Kidney tubule cell (primary cell): ENCODE results near the gene PAX8.
"Not testable (repeated sequence)": the region's sequence is repeated elsewhere in the genome, so short reads cannot be mapped to it uniquely, and the experiment has no call there.

Source experiments
- DNase-seq: peaks from one replicate; pipeline ENCODE4 v3.0.0-alpha.2; 2018; ENCODE audit warnings: low spot score

PAX8 gene

GRCh38 chr2:113236367-113237159 lies 42.2 kb downstream of the PAX8 start:
- no peak for DNase-seq

GRCh38 chr2:113235347-113236226 lies 43.1 kb downstream of the PAX8 start:
- not testable (repeated sequence) for DNase-seq

GRCh38 chr2:113234721-113235346 lies 43.9 kb downstream of the PAX8 start:
- DNase-seq = no peak

- DNase-seq = peak; percentile 60
Observed at GRCh38 chr2:113233593-113234550, 44.8 kb downstream of the PAX8 start.

- no peak for DNase-seq
Observed at GRCh38 chr2:113232740-113233139, 46.0 kb downstream of the PAX8 start.

- no peak for DNase-seq
Observed at GRCh38 chr2:113232123-113232522, 46.6 kb downstream of the PAX8 start.

- no peak for DNase-seq
Observed at GRCh38 chr2:113231064-113231463, 47.7 kb downstream of the PAX8 start.

GRCh38 chr2:113230531-113230930 lies 48.2 kb downstream of the PAX8 start:
- no peak for DNase-seq

- peak; percentile 14 for DNase-seq
Observed at GRCh38 chr2:113229795-113230194, 48.9 kb downstream of the PAX8 start.

- no peak for DNase-seq
Observed at GRCh38 chr2:113228991-113229716, 49.6 kb downstream of the PAX8 start.

- no peak for DNase-seq
Observed at GRCh38 chr2:113228351-113228750, 50.4 kb downstream of the PAX8 start.

GRCh38 chr2:113227698-113228097 lies 51.0 kb downstream of the PAX8 start:
- DNase-seq = no peak

- DNase-seq = no peak
Observed at GRCh38 chr2:113227290-113227689, 51.4 kb downstream of the PAX8 start.

- no peak for DNase-seq
Observed at GRCh38 chr2:113226462-113226861, 52.3 kb downstream of the PAX8 start.

GRCh38 chr2:113225263-113226259 lies 53.2 kb downstream of the PAX8 start:
- peak; percentile 96 for DNase-seq

GRCh38 chr2:113224647-113225236 lies 54.0 kb downstream of the PAX8 start:
- no peak for DNase-seq

GRCh38 chr2:113223813-113224212 lies 54.9 kb downstream of the PAX8 start:
- DNase-seq = no peak

GRCh38 chr2:113221846-113222245 lies 56.9 kb downstream of the PAX8 start:
- no peak for DNase-seq
